ENCODE data around the gene KCNMA1. TPM values are rescaled to one million over a fixed set of nuclear protein-coding genes. Genes with fewer than 3 reads are reported as not detected.
"Not testable (repeated sequence)": the region's sequence is repeated elsewhere in the genome, so short reads cannot be mapped to it uniquely, and the experiment has no call there.

The KCNMA1 gene
- total RNA-seq, 1 experiment from 2014 or later, result not detected

- no peak for DNase-seq (ENCODE audit: low read depth, low spot score)
- in situ Hi-C loops (cut with HindIII; ENCODE audit: low pct_unique_long_range_greater_than_20kb, low sequenced_read_pairs), result no loop called here
Observed at GRCh38 chr10:77667426-77668324, 30.1 kb upstream of the KCNMA1 start.

DNA sequence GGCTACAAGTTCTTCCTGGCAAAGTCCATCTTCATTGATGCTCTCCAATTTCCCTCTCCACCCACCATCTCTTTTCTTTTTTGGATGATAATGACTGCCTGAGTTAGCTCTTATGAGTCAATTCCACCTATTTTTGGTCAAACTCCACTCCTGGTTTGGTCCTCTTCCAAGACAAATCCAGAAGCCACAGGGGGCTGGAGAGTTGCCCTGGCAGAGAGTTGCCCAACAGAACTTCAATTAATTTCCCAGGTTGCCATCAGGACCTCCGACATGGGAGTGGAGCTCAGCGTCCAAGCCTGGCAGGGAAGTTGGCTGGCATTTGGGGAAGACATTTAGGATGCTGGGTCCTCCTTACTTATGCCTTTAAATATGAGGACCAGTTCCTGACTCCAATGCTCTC lies 29.2 kb upstream of the KCNMA1 start:
- in situ Hi-C loops (cut with HindIII; ENCODE audit: low pct_unique_long_range_greater_than_20kb, low sequenced_read_pairs), result no loop called here
- DNase-seq (ENCODE audit: low read depth, low spot score), result no peak

GRCh38 chr10:77664696-77665095 lies 27.1 kb upstream of the KCNMA1 start:
- in situ Hi-C loops (cut with HindIII; ENCODE audit: low pct_unique_long_range_greater_than_20kb, low sequenced_read_pairs), result no loop called here
- no peak for DNase-seq (ENCODE audit: low read depth, low spot score)

GRCh38 chr10:77664008-77664407 lies 26.4 kb upstream of the KCNMA1 start:
- in situ Hi-C loops (cut with HindIII; ENCODE audit: low pct_unique_long_range_greater_than_20kb, low sequenced_read_pairs), result no loop called here
- no peak for DNase-seq (ENCODE audit: low read depth, low spot score)

DNA sequence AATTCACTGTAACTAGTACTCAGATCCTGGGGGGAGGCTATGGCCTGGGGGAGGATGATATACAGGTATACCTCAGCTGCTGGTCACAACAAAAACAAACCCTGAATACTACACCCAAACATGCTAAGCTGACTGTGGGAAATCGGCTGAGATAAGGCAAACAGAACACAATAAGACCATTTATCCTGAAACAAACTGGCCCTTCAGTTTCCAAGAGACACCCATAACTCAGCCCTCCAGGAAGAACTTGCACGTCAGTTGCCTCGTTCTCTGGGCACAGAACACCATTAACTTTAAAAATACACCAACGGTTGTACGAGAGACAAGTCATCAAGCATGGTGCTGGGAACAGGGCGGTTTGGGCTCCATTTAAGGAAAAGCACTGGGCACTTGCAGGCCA lies 24.1 kb upstream of the KCNMA1 start:
- in situ Hi-C loops (cut with HindIII; ENCODE audit: low pct_unique_long_range_greater_than_20kb, low sequenced_read_pairs), result no loop called here
- DNase-seq (ENCODE audit: low read depth, low spot score), result peak; percentile 90

DNA sequence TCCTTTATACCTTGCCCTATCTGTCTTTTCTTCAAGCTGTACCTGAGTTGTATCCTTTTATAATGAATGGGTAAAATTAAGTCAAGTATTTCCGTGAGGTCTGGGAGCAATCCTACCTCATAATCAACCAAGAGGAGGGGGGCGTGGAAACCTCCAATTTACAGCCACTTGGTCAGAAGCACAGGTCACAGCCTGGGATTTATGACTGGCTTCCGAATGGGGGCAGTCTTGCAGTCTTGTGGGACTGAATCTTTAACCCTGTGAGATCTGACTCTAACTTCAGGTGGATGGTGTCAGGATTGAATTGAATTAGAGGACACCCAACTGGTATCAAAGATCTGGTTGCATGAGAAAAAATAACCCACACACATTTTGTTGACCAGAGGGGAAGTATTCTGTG lies 23.5 kb upstream of the KCNMA1 start:
- DNase-seq (ENCODE audit: low read depth, low spot score), result peak; percentile 38
- in situ Hi-C loops (cut with HindIII; ENCODE audit: low pct_unique_long_range_greater_than_20kb, low sequenced_read_pairs), result no loop called here

- in situ Hi-C loops (cut with HindIII; ENCODE audit: low pct_unique_long_range_greater_than_20kb, low sequenced_read_pairs), result not testable (repeated sequence)
Observed at GRCh38 chr10:77659046-77659670, 21.6 kb upstream of the KCNMA1 start.

GRCh38 chr10:77653210-77653609 lies 15.6 kb upstream of the KCNMA1 start:
- no peak for DNase-seq (ENCODE audit: low read depth, low spot score)

More at GRCh38 chr10:77659046-77659670, 21.6 kb upstream of the KCNMA1 start:
- not testable (repeated sequence) for DNase-seq (ENCODE audit: low read depth, low spot score)

GRCh38 chr10:77649333-77650331 lies 12.0 kb upstream of the KCNMA1 start:
- DNase-seq (ENCODE audit: low read depth, low spot score), result no peak
- in situ Hi-C loops (cut with HindIII; ENCODE audit: low pct_unique_long_range_greater_than_20kb, low sequenced_read_pairs), result no loop called here

More at GRCh38 chr10:77653210-77653609, 15.6 kb upstream of the KCNMA1 start:
- in situ Hi-C loops (cut with HindIII; ENCODE audit: low pct_unique_long_range_greater_than_20kb, low sequenced_read_pairs), result no loop called here

- in situ Hi-C loops (cut with HindIII; ENCODE audit: low pct_unique_long_range_greater_than_20kb, low sequenced_read_pairs), result no loop called here
Observed at GRCh38 chr10:77648472-77648871, 10.9 kb upstream of the KCNMA1 start.

DNA sequence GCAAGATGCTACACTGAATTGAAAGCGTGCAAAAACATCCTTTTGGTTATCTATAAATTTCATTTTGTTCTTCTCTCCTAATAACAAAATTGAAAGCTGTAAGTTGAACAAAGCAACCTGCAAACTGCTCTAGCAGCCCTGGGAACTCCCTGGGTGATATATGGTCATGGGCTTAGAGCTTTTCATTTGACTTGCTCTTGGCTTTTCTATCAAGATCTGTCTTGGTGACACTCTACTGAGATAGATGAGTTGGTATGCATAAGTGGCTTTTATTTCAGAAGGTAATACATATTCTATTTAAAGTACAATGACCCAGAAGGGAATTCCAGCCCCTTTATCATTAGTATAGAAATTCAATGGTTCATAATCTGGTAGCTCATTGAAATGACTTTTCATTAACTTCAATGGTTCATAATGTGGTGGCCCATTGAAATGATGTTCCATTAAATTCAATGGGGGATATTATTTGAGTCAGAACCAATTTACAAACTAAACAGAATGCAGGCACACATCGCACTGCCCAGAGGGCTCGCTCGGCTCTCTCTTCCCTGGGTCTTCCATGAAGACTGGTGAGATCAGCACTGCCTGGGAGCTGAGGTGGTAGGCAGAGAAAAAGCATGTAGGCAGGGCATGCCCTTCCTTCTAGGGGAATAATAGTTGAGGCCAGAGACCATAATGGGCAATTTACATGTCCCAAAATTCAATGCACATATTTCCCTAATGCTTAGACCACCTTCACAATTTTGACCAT lies 10.1 kb upstream of the KCNMA1 start:
- no peak for DNase-seq (ENCODE audit: low read depth, low spot score)
- in situ Hi-C loops (cut with HindIII; ENCODE audit: low pct_unique_long_range_greater_than_20kb, low sequenced_read_pairs), result no loop called here

More at GRCh38 chr10:77648472-77648871, 10.9 kb upstream of the KCNMA1 start:
- DNase-seq (ENCODE audit: low read depth, low spot score), result no peak

DNA sequence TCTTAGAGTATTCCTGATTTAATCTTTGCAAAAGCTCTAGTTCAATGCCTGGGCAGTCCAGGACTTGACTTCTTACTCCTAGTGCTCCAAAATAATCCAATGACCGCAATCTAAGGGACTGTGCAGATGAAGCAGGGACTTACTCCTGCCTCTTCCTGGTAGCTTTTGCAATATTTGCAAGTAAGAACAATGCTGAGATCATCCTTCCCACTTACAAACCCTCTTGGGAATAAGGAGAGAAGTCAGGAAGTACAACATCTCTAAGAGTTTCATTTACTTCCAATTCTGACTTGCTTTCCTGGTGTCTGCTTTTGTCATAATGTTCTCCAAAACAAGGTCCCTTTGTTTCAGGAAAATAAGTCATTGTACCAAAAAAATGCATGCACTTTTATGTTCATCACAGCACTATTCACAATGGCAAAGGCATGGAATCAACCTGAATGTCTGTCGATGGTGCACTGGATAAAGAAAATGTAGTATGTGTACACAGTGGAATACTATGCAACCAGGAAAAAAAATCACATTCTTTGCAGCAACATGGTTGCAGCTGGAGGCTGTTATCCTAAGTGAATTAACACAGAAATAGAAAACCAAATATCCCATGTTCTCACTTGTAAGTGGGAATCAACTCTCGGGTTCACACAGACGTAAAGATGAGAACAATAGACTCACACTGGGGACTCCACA lies 7.1 kb upstream of the KCNMA1 start:
- in situ Hi-C loops (cut with HindIII; ENCODE audit: low pct_unique_long_range_greater_than_20kb, low sequenced_read_pairs), result no loop called here
- peak; percentile 43 for DNase-seq (ENCODE audit: low read depth, low spot score)

- in situ Hi-C loops (cut with HindIII; ENCODE audit: low pct_unique_long_range_greater_than_20kb, low sequenced_read_pairs), result no loop called here
- peak; percentile 62 for DNase-seq (ENCODE audit: low read depth, low spot score)
Observed at GRCh38 chr10:77643795-77644468, 6.3 kb upstream of the KCNMA1 start.

DNA sequence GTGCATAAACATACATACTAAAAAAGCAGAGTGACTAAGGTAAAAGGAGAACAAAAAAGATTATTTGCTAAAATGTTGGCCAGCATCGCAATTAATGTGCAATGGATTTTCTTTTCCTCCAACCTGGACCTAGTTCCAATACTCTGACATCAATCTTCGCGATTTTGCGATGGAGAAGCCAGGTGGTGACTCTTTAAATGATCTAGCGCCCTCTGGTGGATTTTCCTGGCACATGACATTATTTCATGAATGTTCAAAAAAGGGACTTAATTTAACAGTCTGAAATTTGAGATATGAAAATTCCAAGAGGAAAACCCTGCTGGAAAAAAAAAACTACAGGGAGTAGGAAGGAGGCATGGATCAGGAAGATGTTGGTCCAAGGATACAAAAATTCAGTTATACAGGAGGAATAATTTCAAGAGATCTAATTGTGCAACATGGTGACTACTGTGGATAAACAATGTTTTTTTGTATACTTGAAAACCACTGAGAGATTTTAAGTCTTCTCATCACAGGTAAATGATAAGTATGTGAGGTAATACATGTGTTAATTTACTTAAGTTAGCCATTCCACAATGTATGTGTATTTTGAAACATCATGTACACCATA lies 4.3 kb upstream of the KCNMA1 start:
- in situ Hi-C loops (cut with HindIII; ENCODE audit: low pct_unique_long_range_greater_than_20kb, low sequenced_read_pairs), result no loop called here
- peak; percentile 77 for DNase-seq (ENCODE audit: low read depth, low spot score)

DNA sequence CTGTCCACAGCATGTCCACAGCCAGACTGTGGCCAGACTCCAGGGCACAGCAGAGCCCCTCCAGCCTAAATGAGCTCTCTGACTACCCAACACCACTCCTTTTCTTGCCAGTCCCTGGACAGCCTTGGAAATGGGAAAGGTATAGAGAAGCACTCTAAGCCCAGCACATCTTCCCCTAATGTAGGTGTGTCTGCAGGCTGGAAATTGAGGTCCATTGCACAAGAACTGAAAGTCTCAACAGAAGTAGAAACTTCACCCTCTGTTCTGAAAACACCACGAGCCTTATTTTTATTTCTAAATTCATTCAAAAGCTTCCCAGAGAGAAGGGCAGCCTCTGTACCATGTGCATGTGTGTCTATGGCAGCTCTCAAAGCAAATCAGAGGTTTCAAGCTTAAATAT lies 3.7 kb upstream of the KCNMA1 start:
- in situ Hi-C loops (cut with HindIII; ENCODE audit: low pct_unique_long_range_greater_than_20kb, low sequenced_read_pairs), result no loop called here

DNA sequence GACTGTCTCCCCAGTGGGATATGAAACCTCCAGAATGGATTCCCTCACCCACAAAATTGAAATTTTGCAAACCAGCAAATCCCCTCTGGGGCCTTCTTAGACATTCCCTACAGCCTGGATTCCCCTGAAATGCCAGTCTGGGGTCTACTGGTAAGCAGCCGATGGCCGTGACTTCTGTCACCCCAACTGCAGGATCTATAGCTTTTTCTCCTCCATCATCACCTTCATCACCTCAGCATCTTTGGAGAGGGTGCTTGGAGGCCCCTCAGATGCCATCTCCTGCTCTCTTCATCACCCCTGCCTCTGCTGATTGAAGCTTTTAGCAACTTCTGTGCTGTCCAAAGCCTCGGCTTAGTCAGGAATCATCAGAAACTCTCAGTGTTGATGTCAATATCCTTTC lies 2.6 kb upstream of the KCNMA1 start:
- in situ Hi-C loops (cut with HindIII; ENCODE audit: low pct_unique_long_range_greater_than_20kb, low sequenced_read_pairs), result no loop called here

More for the DNA sequence above, 3.7 kb upstream of the KCNMA1 start:
- DNase-seq (ENCODE audit: low read depth, low spot score), result no peak

More for the DNA sequence above, 2.6 kb upstream of the KCNMA1 start:
- DNase-seq (ENCODE audit: low read depth, low spot score), result no peak
